ENCODE data around the gene KCNQ5.

DNA sequence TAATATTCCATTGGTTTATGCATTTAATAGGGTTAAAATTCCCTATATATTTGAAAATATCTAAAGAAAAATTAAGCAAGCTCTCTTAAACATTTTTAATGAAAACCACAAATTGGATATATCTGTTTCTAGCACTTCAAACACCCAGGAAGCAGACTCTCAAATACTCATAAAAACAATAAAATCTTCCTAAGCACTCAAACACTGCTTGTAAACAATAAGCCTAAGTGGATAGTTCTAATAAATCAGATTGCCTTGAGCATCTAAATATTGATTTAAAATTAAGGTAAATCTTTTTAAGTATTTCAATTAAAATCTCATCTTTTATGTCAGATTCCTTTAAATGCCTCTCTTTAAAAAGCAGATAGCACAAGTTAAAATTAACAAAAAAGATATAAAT is 254.4 kb downstream of the KCNQ5 start:
- TF ChIP-seq CTCF (IDR thresholded peaks at IDR 0.05) (no peak), USF2 (CRISPR knock-in tag; IDR thresholded peaks at IDR 0.05) (no peak), NR1H2 (CRISPR knock-in tag; IDR thresholded peaks at IDR 0.05) (no peak), ELF4 (CRISPR knock-in tag; IDR thresholded peaks at IDR 0.05; ENCODE audit: low read depth) (no peak), ATF3 (CRISPR knock-in tag; conservative IDR thresholded peaks at IDR 0.05) (no peak), TEAD4 (CRISPR knock-in tag; IDR thresholded peaks at IDR 0.05) (no peak), ZNF423 (CRISPR knock-in tag; IDR thresholded peaks at IDR 0.05) (no peak), CBFB (CRISPR knock-in tag; IDR thresholded peaks at IDR 0.05; ENCODE audit: low read depth) (no peak)

All from WTC11 (cell line).